EH (cell line): Measurements from ENCODE around the gene CNKSR3.

Experiments used
- DNase-seq: peaks from one replicate; pipeline ENCODE4 v3.0.0-alpha.2; 2015; ENCODE audit warnings: low read depth

The CNKSR3 gene

DNA sequence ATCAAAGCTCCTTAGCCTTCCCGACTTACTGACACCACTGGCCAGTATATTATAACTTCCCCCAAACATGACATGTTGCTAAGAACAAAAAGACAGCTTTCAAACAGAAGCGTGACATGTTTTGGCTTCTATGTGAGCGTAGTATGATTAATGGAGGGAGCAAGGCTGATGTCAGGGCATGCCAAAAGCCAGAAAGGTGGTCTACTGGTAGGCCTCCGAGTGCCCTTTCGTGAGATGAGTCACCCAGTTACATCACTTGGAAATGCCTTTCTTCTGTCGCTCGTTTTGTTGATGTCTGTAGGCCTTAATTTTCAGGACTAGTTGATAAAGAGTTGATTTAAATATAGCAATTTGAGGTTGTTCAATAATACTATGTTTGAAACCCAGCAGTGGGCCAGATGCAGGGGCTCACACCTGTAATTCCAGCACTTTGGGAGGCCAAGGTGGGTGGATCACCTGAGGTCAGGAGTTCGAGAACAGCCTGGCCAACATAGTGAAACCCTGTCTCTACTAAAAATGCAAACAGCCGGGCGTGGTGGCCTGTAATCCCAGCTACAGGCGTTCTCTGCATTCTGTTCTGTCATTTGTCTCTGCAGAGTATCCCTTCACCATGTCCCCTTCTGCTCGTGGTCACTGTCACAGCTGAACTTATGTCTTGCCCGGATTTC is 53.3 kb downstream of the CNKSR3 start:
- DNase-seq, result no peak

GRCh38 chr6:154453329-154453728 is 57.2 kb downstream of the CNKSR3 start:
- DNase-seq, result no peak

- DNase-seq, result no peak
Observed at GRCh38 chr6:154450498-154450897, 60.0 kb downstream of the CNKSR3 start.

DNA sequence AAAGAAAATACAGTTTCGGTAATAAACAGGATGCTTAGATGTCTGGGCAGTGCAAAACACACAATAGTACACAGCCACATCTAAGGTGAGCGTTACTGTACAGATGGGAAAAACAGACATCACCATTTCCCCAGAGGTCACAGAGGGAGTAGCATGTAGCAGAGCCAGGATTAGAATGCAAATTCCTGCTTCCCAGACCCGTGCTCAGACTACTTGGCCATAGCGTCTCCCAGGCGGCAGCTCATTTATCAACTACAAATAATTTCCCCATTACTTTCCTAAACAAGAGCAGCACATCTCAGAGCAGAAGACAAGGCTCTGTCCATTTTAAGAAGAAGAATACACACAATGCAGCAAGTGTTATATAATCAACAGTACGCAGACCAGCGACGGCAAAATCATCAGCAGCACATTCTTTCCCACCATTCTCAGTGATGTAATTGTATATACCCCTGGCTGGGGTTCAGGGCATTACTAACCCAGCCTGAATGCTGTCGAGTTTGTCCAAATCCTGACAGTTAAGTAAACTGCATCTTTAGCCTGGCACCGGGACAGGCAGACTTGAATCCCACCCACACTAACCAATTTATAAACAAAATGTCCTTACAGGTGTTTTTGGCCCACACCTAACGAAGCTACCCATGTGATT is 61.9 kb downstream of the CNKSR3 start:
- DNase-seq, result peak; percentile 88

- DNase-seq, result peak; percentile 32
Observed at GRCh38 chr6:154447954-154448353, 62.5 kb downstream of the CNKSR3 start.

GRCh38 chr6:154446984-154447383 is 63.5 kb downstream of the CNKSR3 start:
- no peak for DNase-seq

DNA sequence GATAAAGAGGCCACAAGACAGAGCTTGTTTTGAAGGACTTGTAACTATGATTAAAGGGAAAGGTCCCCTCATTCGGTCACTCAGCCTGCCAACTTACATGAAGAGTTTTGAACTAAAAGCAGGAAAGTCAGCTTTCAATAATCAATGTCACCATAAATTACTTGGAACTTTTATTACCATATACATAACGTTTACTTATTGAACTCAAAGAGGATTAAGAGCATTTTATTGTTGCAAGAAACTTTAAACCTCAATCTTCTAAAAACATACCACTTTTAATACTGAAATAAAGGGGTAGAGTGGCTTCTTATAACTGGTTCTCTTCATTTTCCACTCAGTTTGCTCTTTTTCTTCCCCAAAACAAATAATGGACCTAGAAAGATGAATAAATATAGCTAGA is 65.1 kb downstream of the CNKSR3 start:
- DNase-seq, result no peak

DNA sequence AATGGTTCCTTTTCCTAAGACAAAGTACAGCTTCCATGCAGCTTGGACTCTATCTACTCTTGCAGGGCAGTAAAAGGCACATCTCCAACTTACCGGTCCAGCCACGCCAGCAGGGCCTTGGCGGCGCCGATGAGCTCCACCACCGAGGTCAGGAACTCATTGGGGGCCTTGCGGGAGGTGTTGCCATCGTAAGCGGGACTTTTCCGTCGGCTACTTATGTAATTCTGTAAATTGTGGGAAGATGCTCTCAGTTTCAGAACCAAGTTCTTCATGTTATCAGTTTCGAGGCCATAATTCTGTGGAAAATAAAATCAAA is 68.5 kb downstream of the CNKSR3 start:
- no peak for DNase-seq

GRCh38 chr6:154440422-154441043 is 70.0 kb downstream of the CNKSR3 start:
- DNase-seq, result no peak

GRCh38 chr6:154440022-154440421 is 70.5 kb downstream of the CNKSR3 start:
- no peak for DNase-seq

DNA sequence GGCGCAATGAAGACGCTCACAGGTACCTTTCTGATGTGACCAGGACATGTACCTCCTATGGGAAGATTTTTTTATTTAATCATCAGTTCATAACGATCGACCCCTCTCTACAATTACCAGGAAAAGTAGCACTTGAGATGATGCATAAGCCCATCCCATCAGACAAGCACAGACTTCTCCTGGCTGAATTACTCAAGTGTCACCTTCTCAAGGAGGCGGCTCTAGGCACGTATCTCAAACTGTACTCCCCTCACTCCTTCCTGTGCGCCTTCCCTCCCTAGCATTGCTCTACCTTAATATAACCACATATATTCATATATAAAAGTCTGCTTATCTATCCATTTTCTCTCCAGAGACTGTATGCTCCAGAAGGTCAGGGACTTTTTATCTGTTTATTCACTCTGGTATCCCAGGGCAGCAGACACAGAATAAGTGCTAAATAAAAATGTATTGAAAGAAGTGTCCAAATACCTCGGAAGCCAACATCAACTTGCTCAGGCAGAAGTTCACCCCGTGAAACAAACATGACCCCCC is 71.5 kb downstream of the CNKSR3 start:
- no peak for DNase-seq

DNA sequence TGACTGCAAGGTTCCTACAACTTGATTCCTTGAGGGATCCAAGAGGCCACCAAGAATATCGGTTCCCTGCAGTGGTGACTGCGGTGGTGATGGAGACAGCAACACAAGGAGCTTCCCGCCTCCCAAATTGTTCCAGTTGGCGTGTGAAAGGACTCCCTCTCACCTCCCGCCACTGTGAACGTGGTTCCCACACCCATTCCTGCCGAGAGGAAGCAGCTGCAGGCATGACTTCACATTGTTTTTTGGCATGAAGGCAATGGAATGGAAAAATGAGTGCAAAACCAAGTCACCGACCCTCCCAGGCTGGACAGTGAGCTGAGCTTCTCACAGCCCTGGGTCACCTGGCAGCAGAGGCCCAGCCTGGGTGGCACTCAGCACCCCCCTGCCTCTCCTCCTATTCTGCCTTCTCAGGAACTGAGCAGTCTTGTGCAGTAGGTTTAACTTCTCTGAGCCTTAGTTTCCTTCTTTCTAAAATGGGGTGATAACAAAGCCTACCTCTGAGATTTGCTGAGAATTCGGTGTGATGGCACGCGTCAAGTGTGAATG is 75.0 kb downstream of the CNKSR3 start:
- DNase-seq, result no peak

- DNase-seq, result no peak
Observed at GRCh38 chr6:154434662-154435061, 75.8 kb downstream of the CNKSR3 start.

DNA sequence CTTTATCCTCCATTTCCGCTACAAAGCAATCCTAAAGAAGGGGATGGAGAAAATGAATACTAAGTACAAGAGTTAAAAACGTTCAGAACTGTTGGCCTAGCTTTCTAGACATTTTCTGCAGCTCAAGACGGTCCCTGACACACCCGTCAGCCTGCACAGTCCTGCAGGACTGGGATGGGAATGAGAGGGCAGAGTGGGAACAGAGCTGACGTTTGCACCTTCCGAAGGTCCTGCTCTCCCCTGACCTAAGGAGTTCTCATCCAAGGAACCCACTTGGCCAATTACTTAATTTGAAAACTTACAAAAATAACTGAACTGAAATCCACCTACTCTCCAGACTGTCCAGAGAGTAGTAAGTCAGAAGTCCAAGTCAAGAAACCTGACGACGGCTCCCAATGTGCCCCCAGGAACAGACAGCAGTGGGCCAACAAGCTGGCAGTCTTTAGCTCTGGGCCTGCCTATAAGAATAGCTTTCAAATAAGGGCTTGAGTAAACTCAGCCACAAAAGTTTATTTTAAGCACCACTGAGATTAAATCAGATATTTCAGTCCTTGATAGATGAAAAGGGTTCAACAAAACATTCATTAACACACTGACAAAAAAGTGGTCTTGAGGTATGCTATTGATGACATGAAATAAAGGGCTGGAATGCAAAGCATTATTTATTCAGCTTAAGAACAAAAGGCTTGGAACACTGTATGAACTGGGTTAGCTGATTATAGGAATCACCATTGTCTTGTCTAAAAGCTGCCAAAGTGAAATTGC is 76.8 kb downstream of the CNKSR3 start:
- peak; percentile 53 for DNase-seq

GRCh38 chr6:154432533-154433476 is 77.7 kb downstream of the CNKSR3 start:
- DNase-seq, result peak; percentile 88

- no peak for DNase-seq
Observed at GRCh38 chr6:154430481-154430919, 80.0 kb downstream of the CNKSR3 start.

- no peak for DNase-seq
Observed at GRCh38 chr6:154429711-154430110, 80.8 kb downstream of the CNKSR3 start.

DNA sequence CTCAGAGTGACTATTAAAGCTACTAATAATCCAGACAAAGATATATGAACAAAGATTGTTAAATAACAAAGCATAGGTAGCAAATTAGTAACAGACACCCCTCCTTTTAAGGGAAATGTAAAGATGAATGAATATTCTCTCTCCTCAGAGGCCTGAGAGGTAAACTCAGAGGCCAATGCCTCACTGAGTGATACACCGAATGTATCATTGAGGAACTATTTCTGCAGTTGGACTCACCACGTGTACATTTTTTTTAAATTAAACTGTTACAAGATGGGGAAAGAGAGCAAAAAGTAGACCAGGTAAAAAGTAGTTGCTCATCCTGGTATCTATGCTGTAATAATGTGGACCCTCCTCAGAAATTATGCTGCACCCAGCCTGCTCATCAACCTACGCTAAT is 81.6 kb downstream of the CNKSR3 start:
- DNase-seq, result peak; percentile 46

GRCh38 chr6:154427446-154427845 is 83.0 kb downstream of the CNKSR3 start:
- DNase-seq, result peak; percentile 21

- DNase-seq, result no peak
Observed at GRCh38 chr6:154426997-154427396, 83.5 kb downstream of the CNKSR3 start.

GRCh38 chr6:154425034-154425433 is 85.5 kb downstream of the CNKSR3 start:
- DNase-seq, result no peak
